Measurements from ENCODE around the gene MAP7.
A peak's percentile ranks its signal among the peaks of the same experiment; 100 is the strongest.
"Not testable (repeated sequence)": the region's sequence is repeated elsewhere in the genome, so short reads cannot be mapped to it uniquely, and the experiment has no call there.

The MAP7 gene

DNA sequence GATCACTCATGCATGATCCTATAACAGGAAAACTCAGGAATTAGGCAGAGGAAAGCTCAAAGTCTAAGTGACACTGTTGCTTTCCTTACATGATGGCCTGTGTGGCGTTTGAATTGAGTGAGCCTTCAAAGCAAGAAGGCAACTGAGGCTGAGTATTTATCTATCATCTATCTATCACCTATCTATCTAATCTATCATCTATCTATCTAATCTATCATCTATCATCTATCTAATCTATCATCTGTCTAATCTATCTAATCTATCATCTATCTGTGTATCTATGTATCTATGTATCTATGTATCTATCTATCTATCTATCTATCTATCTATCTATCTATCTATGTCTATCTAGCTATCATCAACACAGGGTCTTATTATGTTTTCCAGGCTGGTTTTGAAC is 218.8 kb downstream of the MAP7 start:
- no peak for DNase-seq

DNA sequence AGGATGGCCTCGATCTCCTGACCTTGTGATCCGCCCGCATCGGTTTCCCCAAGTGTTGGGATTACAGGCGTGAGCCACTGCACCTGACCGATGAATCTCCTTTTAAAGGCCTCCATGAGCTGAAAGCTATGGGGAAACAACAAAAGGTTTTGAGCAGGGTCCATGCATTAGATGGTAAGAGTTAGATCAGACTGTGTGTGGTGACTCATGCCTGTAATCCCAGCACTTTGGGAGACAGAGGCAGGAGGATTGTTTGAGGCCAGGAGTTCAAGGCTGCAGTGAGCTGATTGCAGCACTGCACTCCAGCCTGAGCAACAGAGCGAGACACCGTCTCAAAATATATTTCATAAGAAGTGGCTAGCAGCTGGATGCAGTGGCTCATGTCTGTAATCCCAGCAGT is 219.6 kb downstream of the MAP7 start:
- no peak for DNase-seq

- DNase-seq = no peak
These were observed 224.1 kb downstream of the MAP7 start for GRCh38 chr6:136326038-136326553.

DNA sequence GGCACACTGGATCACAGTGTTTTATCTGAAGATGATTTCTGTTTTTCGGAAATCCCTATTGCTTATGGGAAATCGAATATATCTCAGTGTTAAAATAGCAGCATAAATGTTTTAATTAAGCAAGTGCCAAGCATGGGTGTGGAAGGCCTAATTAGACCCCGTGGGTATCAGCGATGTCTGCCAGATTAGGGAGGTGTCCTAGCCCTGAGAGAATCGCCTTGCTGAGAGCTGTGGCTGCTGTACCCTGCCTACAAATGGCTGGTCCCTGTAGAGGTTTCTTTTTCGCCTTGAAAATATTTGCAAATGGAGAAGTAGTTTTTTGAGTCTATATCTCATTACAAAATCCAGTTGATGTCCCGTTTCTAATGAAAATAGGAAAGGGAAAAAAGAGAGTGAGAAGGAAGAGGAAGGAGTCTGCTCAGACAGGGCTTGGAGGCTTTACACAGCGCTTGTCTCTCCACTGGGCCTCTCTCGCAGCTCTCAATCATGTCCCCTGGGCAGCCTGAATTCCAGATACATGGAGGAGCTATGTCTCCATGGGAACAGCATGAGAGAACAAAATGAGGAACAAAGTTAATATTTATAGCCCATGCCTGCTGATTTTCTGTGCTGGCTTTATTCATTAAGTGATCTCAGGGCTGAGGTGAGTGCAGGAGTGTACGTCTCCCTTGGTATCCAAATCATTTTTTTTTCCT is 225.4 kb downstream of the MAP7 start:
- DNase-seq = no peak

DNA sequence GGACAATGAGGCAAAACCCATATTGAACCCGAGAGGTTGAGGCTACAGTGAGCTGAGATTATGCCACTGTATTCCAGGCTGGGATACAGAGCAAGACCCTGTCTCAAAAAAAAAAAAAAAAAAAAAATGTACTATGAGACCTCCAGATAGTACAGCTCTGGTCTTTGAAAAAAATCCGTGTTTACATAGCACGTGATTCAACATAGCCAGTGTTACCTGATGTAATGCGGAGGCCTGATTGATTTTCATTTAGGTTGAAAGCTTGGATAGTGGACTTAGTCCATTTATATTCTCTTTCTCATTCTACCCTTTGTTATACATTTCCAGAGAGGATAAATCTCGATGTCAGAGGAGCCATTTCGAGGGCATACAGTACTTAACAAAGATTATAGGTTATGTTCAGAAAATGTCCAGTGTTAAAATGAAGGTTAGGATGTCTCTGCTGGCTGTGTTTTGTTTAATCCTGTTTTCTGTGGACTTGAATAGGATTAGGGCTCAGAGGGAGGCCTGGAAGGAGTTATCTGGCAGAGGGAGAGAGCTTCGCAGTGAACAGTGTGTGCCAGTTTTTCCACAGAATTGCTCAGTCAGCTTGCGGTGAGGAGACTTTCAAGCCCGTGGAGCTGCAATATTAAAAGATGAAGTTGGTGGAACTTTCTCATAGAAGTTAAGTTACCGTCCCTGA is 226.7 kb downstream of the MAP7 start:
- no peak for DNase-seq

GRCh38 chr6:136319732-136320131 is 230.5 kb downstream of the MAP7 start:
- no peak for DNase-seq

DNA sequence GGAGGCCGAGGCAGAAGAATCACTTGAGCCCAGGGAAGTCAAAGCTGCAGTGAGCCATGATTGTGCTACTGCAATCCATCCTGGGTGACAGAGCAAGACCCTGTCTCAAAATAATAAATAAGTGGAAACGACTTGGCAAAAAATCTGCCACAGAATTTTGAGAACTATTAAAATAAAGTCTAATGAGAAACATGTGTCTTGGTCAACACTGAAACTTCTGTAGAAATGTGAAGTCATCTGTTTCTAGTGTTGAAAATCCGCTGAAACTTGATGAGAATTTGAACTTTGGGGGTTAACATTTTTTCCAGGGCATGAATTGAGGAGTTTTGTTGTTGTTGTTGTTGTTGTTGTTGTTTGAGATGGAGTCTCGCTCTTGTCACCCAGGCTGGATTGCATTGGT is 231.5 kb downstream of the MAP7 start:
- no peak for DNase-seq

DNA sequence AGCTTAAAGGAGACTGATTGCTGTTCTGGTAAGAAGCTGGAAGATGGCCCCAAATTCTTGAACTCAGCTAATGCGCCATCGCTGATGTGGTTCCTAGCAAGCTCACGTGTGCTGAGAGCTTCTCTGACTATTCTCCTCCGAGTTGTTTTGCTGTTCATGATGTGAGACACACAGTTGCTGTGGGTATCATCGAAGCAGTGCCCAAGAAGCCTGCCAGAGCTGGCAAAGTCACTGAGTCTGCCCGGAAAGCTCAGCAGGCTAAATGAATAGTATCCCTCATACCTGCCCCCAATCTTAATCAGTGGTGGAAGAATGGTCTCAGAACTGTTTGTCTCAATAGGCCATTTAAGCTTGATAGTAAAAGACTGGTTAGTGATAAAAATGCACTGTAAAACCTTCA is 232.3 kb downstream of the MAP7 start:
- DNase-seq = no peak

- DNase-seq = peak; percentile 33
These were observed 233.1 kb downstream of the MAP7 start for GRCh38 chr6:136317021-136317694.

GRCh38 chr6:136315594-136315993 is 234.6 kb downstream of the MAP7 start:
- DNase-seq = no peak

- DNase-seq = no peak
These were observed 237.2 kb downstream of the MAP7 start for GRCh38 chr6:136312975-136313374.

- no peak for DNase-seq
These were observed 240.4 kb downstream of the MAP7 start for GRCh38 chr6:136309729-136310311.

DNA sequence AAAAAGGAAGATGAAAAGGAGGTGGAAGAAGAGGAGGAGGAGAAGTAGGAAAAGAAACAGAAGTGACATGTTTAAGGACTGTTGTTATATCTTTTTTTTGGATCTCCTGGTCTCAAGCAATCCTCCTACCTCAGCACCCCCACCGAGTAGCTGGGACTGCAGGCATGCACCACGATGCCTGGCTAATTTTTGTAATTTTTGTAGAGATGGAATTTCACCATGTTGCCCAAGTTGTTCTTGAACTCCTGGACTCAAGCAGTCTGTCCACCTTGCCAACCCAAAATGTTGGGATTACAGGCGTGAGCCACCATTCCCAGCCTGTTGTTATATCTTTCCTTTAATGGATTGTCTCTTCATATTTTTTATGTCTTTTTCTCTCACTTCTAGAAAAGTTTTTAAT is 241.1 kb downstream of the MAP7 start:
- DNase-seq = no peak

GRCh38 chr6:136308469-136308868 is 241.8 kb downstream of the MAP7 start:
- DNase-seq = not testable (repeated sequence)

DNA sequence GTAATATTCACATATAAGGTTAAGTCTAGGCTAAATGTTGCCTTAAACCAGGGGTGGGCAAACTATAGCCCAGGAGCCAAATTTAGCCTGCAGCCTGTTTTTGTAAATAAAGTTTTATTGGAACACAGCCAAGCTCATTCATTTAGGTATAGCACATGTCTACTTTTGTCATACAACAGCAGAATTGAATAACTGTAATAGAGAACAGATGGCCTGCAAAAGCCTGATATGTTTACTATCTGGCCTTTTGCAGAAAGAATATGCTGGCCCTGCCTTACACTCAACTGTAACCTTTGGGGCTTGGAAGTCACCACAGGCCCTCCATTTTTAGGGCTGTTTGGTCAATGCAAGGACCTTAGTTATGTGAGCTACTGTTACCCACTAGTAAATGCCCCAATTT is 242.9 kb downstream of the MAP7 start:
- no peak for DNase-seq

- no peak for DNase-seq
These were observed 243.8 kb downstream of the MAP7 start for GRCh38 chr6:136306466-136306865.

GRCh38 chr6:136304410-136304809 is 245.8 kb downstream of the MAP7 start:
- no peak for DNase-seq

GRCh38 chr6:136303516-136303915 is 246.7 kb downstream of the MAP7 start:
- DNase-seq = no peak

DNA sequence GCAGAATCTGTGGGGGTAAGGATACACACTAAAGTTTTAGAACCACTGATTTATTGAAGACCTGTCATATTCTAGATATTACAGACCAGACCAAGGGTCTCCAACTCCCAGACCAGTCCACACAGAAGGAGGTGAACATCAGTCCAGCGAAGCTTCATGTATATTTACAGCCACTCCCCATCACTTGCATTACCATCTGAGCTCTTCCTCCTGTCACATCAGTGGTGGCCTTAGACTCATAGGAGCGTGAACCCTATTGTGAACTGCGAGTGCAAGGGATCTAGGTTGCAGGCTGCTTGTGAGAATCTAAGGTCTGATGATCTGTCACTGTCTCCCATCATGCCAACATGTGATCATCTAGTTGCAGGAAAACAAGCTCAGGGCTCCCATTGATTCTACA is 255.6 kb downstream of the MAP7 start:
- DNase-seq = no peak
